ENCODE data around the gene DNAJC1. TPM values are rescaled to one million over a fixed set of nuclear protein-coding genes. Genes with fewer than 3 reads are reported as not detected.
"Not testable (repeated sequence)": the region's sequence is repeated elsewhere in the genome, so short reads cannot be mapped to it uniquely, and the experiment has no call there.

Gene DNAJC1
- total and polyA plus RNA-seq, 2 donors (not counting 3 experiments of a cell fraction or from before 2014, with no cell fraction given): 11.2 to 19.7 TPM

- BruUV-seq (replicated peaks): no TSS peak
- ChIA-PET CTCF (interaction anchor here (1.2 kb wide), 1 partner anchor 10 kb away, joined by 3 read pairs; no protein-coding TSS in a partner anchor), POLR2A (no interaction called here)
Measured at GRCh38 chr10:21873198-21873597, 130.3 kb downstream of the DNAJC1 start.

GRCh38 chr10:21872771-21873170, 130.8 kb downstream of the DNAJC1 start:
- H3K9ac ChIP-seq (replicated peaks; ENCODE audit: extremely low read depth, insufficient read depth, low read length); FAIRE-seq; H3K79me2 ChIP-seq (ENCODE audit: control insufficient read depth, insufficient read depth, low read length); DNase-seq (ENCODE audit: low read depth, low spot score); H3K36me3 ChIP-seq (ENCODE audit: control insufficient read depth in 2 of 2, extremely low read depth in 1 of 2, insufficient read depth in 2 of 2, low read length in 2 of 2); BruUV-seq (replicated peaks); dilution Hi-C loops (cut with MboI; ENCODE audit: extremely low pct_ligation_motif_present, low sequenced_read_pairs); H3K9me3 ChIP-seq (replicated peaks; ENCODE audit: control insufficient read depth, insufficient read depth, low read length); H3K27me3 ChIP-seq (ENCODE audit: control insufficient read depth in 2 of 2, insufficient read depth in 2 of 2, low read length in 2 of 2); H2AFZ ChIP-seq (ENCODE audit: low read depth, low read length); H3K4me2 ChIP-seq (ENCODE audit: insufficient read depth, low read length); POLR2A ChIA-PET; H4K20me1 ChIP-seq (replicated peaks; ENCODE audit: control insufficient read depth, extremely low read depth, insufficient read depth, low read length); intact Hi-C loops (cut with micrococcal nuclease); H3K27ac ChIP-seq (ENCODE audit: insufficient read depth, low read depth, low read length); H3K4me3 ChIP-seq (replicated peaks in 1 of 3; ENCODE audit: insufficient read depth in 1 of 3, low read depth in 1 of 3, low read length in 3 of 3); H3K4me1 ChIP-seq (ENCODE audit: control insufficient read depth, extremely low read depth, insufficient read depth, low read length); H3K9me1 ChIP-seq (replicated peaks; ENCODE audit: control insufficient read depth, extremely low read depth, insufficient read depth, low read length): not testable (repeated sequence)
- CTCF ChIA-PET: interaction anchor here (1.2 kb wide), 1 partner anchor 10 kb away, joined by 3 read pairs; no protein-coding TSS in a partner anchor

More at GRCh38 chr10:21873198-21873597, 130.3 kb downstream of the DNAJC1 start:
- no peaks in the 10 kb centered on the region for H4K20me1 ChIP-seq (replicated peaks; ENCODE audit: control insufficient read depth, extremely low read depth, insufficient read depth, low read length)
- no peak for TF ChIP-seq MYC (IDR thresholded peaks at IDR 0.05; ENCODE audit: low read depth, low read length)
- no peak for TF ChIP-seq CTCF (IDR thresholded peaks at IDR 0.05; ENCODE audit: extremely low read depth in 1 of 2, insufficient read depth in 1 of 2, low read depth in 1 of 2, low read length in 2 of 2)
- no peak for TF ChIP-seq POLR2A (IDR thresholded peaks at IDR 0.05; ENCODE audit: low read depth, low read length)
- TF ChIP-seq POLR2AphosphoS5 (IDR thresholded peaks at IDR 0.05; ENCODE audit: insufficient read depth, low read depth, low read length): no peak
- TF ChIP-seq MAX (IDR thresholded peaks at IDR 0.05; ENCODE audit: insufficient read depth, insufficient read length): no peak
- no peak for TF ChIP-seq EZH2 (IDR thresholded peaks at IDR 0.05; ENCODE audit: borderline replicate concordance, low read depth, low read length, severe bottlenecking)
- TF ChIP-seq JUN (IDR thresholded peaks at IDR 0.05; ENCODE audit: borderline replicate concordance, insufficient read depth, insufficient read length, low read depth): no peak
- no peak for TF ChIP-seq GATA2 (IDR thresholded peaks at IDR 0.05; ENCODE audit: insufficient read depth, insufficient read length, low read depth, low read length)
- no peak for TF ChIP-seq FOS (IDR thresholded peaks at IDR 0.05; ENCODE audit: borderline replicate concordance, insufficient read depth, low read length)
- DNase-seq (ENCODE audit: low read depth, low spot score): no peak
- no peaks in the 10 kb centered on the region for H3K36me3 ChIP-seq (ENCODE audit: control insufficient read depth in 2 of 2, extremely low read depth in 1 of 2, insufficient read depth in 2 of 2, low read length in 2 of 2)
- no peaks in the 10 kb centered on the region for H3K9me1 ChIP-seq (replicated peaks; ENCODE audit: control insufficient read depth, extremely low read depth, insufficient read depth, low read length)
- no peak overlapping the region for H3K9ac ChIP-seq (replicated peaks; ENCODE audit: extremely low read depth, insufficient read depth, low read length)
- dilution Hi-C loops (cut with MboI; ENCODE audit: extremely low pct_ligation_motif_present, low sequenced_read_pairs): no loop called here
- H3K27me3 ChIP-seq (ENCODE audit: control insufficient read depth in 2 of 2, insufficient read depth in 2 of 2, low read length in 2 of 2): no peaks in the 10 kb centered on the region
- no peaks in the 10 kb centered on the region for H3K4me1 ChIP-seq (ENCODE audit: control insufficient read depth, extremely low read depth, insufficient read depth, low read length)
- no peak for FAIRE-seq
- H3K79me2 ChIP-seq (ENCODE audit: control insufficient read depth, insufficient read depth, low read length): no peaks in the 10 kb centered on the region
- H3K4me2 ChIP-seq (ENCODE audit: insufficient read depth, low read length): no peak overlapping the region
- no peak overlapping the region for H3K4me3 ChIP-seq (replicated peaks in 1 of 3; ENCODE audit: insufficient read depth in 1 of 3, low read depth in 1 of 3, low read length in 3 of 3)
- no peak overlapping the region for H3K27ac ChIP-seq (ENCODE audit: insufficient read depth, low read depth, low read length)
- no peak overlapping the region for H2AFZ ChIP-seq (ENCODE audit: low read depth, low read length)
- intact Hi-C loops (cut with micrococcal nuclease): no loop called here
- no peaks in the 10 kb centered on the region for H3K9me3 ChIP-seq (replicated peaks; ENCODE audit: control insufficient read depth, insufficient read depth, low read length)

All from endothelial cell of umbilical vein (primary cell).